ENCODE data around the gene CBL. TPM values are rescaled to one million over a fixed set of nuclear protein-coding genes. Genes with fewer than 3 reads are reported as not detected.
"Not testable (repeated sequence)": the region's sequence is repeated elsewhere in the genome, so short reads cannot be mapped to it uniquely, and the experiment has no call there.

Gene CBL
- 20.5 TPM for polyA plus RNA-seq (2013, experiment 1 of 2)
- polyA plus RNA-seq (2013, experiment 2 of 2) = 22.9 TPM

DNA sequence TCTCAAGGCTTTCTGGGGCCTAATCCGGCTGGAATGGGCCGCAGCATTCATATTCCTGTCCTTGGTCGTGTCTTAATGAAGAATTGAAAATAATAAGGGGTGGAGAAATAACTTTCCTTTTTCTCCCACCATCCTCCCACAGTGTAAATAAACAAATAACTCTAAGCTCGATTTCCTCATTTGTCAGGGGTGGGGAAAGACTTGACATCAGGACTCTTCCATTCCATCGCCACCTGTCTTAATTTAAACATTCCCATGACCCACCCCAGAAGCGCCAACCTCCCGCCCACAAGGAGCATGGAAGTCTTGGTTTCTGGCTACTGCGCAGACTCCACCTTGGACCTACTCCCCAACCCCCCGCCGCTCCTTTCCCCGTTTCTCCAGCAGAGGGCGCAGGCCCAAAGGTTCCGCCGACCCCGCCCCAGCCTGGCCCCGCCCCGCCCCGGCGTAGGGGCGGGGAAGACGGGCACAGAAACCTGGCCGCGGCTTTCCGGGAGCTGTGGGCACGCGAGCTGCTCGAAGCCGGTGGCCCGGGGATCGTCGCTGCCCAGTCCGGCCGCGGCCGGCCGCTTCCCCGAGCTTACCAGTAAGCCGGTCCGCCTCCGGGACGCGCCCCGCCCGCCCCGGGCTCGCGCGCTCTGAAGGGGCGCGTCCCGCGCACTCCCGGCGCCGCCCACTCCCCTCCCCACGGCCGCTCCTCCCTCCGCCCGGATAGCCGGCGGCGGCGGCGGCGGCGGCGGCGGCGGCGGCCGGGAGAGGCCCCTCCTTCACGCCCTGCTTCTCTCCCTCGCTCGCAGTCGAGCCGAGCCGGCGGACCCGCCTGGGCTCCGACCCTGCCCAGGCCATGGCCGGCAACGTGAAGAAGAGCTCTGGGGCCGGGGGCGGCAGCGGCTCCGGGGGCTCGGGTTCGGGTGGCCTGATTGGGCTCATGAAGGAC, at the start of gene CBL:
TSS of gene CBL (plus strand) at position 766 of the 937 bp plus-strand sequence. CDS start at position 845, 79 bp downstream.
- peaks cover 22% of the 10 kb centered on the region for H3K4me1 ChIP-seq (ENCODE audit: insufficient read depth, low read length)
- peak within 1 kb of the TSS; percentile 99 for H3K27ac ChIP-seq (ENCODE audit: low read depth, low read length)
- WGBS = 1% methylated on average over 87 of the region's 88 CpGs
- no peaks in the 10 kb centered on the region for H3K36me3 ChIP-seq (ENCODE audit: insufficient read depth, low read length)
- no peaks in the 10 kb centered on the region for H3K27me3 ChIP-seq (ENCODE audit: insufficient read depth, low read length)
- H3K9me3 ChIP-seq (ENCODE audit: insufficient read depth, low read depth, low read length) = no peaks in the 10 kb centered on the region
- H3K4me3 ChIP-seq (ENCODE audit: low read length) = peak within 1 kb of the TSS; percentile 79
- peak within 1 kb of the TSS; percentile 91 for H3K9ac ChIP-seq (ENCODE audit: low read depth, low read length)

DNA sequence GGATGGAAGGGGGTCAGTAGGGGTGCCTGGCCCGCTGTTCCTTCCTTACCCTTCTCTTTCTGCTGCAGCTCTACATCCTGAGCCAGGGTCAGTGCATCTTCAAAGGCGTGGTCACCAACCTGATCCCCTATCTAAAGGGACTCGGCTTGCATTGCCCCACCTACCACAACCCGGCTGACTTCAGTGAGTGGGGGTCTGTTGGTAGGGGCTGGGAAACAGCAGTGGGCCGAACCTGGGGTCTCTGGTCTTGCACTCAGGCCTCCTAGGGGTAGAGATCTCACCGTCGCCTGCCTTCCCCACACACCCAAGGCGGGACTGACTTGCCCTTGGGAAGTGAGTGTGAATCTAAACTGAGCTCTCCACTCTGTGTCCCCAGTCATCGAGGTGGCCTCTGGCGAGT, 49.6 kb upstream of the CBL start:
- H3K4me3 ChIP-seq (ENCODE audit: low read length) = no peak overlapping the region
- H3K9me3 ChIP-seq (ENCODE audit: insufficient read depth, low read depth, low read length) = no peaks in the 10 kb centered on the region
- 84% methylated on average over 10 of the region's 10 CpGs for WGBS
- H3K27ac ChIP-seq (ENCODE audit: low read depth, low read length) = no peak overlapping the region
- H3K36me3 ChIP-seq (ENCODE audit: insufficient read depth, low read length) = no peaks in the 10 kb centered on the region
- no peak overlapping the region for H3K9ac ChIP-seq (ENCODE audit: low read depth, low read length)
- H3K4me1 ChIP-seq (ENCODE audit: insufficient read depth, low read length) = no peaks in the 10 kb centered on the region
- H3K27me3 ChIP-seq (ENCODE audit: insufficient read depth, low read length) = peaks cover 5% of the 10 kb centered on the region; the same call in 1 of the 2 replicates

DNA sequence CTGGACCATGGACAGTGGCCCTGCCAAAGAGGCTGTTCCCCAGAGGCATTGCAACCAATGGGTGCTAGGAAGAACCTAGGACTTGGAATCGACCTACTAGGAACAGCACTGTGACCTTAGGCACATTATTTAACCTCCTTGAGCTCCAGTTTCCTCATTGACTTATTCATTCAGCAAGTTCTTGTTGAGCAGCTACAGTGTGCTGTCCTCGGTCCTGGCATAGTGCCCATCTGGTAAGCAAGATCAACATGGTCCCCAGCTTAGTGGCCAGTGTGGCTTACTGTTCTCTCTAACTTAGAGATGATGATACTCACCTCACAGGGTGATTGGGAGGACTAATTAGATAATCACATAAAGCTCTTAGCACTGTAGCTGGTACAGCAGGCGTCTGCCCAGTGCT, 49.1 kb upstream of the CBL start:
- WGBS = 84% methylated on average over 3 of the region's 3 CpGs
- Histone ChIP-seq H3K4me3 (ENCODE audit: low read length) (no peak overlapping the region), H3K4me1 (ENCODE audit: insufficient read depth, low read length) (no peaks in the 10 kb centered on the region), H3K27ac (ENCODE audit: low read depth, low read length) (no peak overlapping the region), H3K27me3 (ENCODE audit: insufficient read depth, low read length) (no peaks in the 10 kb centered on the region), H3K9ac (ENCODE audit: low read depth, low read length) (no peak overlapping the region), H3K9me3 (ENCODE audit: insufficient read depth, low read depth, low read length) (no peaks in the 10 kb centered on the region), H3K36me3 (ENCODE audit: insufficient read depth, low read length) (no peaks in the 10 kb centered on the region)

DNA sequence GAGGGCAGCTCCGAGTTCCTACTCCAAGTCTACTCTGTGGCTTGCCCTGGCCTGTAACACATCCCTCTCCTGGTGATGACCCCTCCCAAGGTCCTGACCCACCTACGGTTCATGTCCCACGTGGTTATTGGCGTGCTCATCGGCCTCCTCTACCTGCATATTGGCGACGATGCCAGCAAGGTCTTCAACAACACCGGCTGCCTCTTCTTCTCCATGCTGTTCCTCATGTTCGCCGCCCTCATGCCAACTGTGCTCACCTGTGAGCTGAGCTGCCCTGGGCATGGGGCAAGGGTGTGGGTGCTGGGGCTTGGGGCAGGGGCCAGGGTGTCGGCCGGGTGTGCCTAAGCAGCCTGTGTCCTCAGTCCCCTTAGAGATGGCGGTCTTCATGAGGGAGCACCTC, 47.7 kb upstream of the CBL start:
- Histone ChIP-seq H3K4me3 (ENCODE audit: low read length) (no peak overlapping the region), H3K27me3 (ENCODE audit: insufficient read depth, low read length) (no peaks in the 10 kb centered on the region), H3K27ac (ENCODE audit: low read depth, low read length) (no peak overlapping the region), H3K4me1 (ENCODE audit: insufficient read depth, low read length) (no peaks in the 10 kb centered on the region), H3K36me3 (ENCODE audit: insufficient read depth, low read length) (no peaks in the 10 kb centered on the region), H3K9me3 (ENCODE audit: insufficient read depth, low read depth, low read length) (no peaks in the 10 kb centered on the region), H3K9ac (ENCODE audit: low read depth, low read length) (no peak overlapping the region)
- WGBS = 91% methylated on average over 13 of the region's 13 CpGs

DNA sequence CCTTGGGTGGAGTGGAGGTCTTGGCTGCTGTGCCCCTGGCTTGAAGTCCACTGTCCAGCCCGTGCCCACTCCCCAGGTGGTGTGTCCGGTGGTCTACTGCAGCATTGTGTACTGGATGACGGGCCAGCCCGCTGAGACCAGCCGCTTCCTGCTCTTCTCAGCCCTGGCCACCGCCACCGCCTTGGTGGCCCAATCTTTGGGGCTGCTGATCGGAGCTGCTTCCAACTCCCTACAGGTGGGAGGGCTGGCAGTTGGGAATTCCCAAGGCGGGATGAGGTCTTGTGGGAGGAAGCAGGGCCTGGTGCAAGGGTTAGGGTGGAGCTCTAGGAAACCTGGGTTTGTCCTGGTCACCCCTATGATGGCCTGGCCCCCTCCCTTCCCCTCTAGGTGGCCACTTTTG, 46.0 kb upstream of the CBL start:
- Histone ChIP-seq H3K36me3 (ENCODE audit: insufficient read depth, low read length) (no peaks in the 10 kb centered on the region), H3K9ac (ENCODE audit: low read depth, low read length) (no peak overlapping the region), H3K4me1 (ENCODE audit: insufficient read depth, low read length) (no peaks in the 10 kb centered on the region), H3K9me3 (ENCODE audit: insufficient read depth, low read depth, low read length) (no peaks in the 10 kb centered on the region), H3K27me3 (ENCODE audit: insufficient read depth, low read length) (no peaks in the 10 kb centered on the region), H3K27ac (ENCODE audit: low read depth, low read length) (no peak overlapping the region), H3K4me3 (ENCODE audit: low read length) (no peak overlapping the region)
- WGBS = 91% methylated on average over 9 of the region's 9 CpGs

DNA sequence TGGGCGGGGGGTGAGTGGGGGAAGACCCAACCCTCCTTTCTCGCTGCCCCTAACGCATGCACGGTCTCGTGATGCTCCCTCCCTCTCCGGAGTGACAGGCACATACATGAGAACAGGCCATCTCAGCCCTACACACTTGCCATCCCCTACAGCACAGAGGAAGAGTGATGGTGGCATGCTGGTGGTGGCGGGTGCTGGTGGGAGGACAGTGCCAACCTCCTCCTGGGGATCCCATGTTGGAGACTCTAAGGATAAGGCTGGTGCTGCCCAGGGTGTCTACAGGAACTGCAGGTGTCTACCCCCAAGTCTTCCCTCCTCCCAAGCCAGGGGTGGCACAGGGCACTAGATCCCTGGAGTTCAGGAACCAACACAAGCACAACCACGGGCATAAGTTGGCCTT, 44.3 kb upstream of the CBL start:
- 88% methylated on average over 7 of the region's 8 CpGs for WGBS
- Histone ChIP-seq H3K36me3 (ENCODE audit: insufficient read depth, low read length) (no peaks in the 10 kb centered on the region), H3K27me3 (ENCODE audit: insufficient read depth, low read length) (no peaks in the 10 kb centered on the region), H3K9me3 (ENCODE audit: insufficient read depth, low read depth, low read length) (no peaks in the 10 kb centered on the region), H3K4me1 (ENCODE audit: insufficient read depth, low read length) (peaks cover 6% of the 10 kb centered on the region; the same call in 1 of the 2 replicates), H3K27ac (ENCODE audit: low read depth, low read length) (no peak overlapping the region), H3K4me3 (ENCODE audit: low read length) (no peak overlapping the region), H3K9ac (ENCODE audit: low read depth, low read length) (no peak overlapping the region)

DNA sequence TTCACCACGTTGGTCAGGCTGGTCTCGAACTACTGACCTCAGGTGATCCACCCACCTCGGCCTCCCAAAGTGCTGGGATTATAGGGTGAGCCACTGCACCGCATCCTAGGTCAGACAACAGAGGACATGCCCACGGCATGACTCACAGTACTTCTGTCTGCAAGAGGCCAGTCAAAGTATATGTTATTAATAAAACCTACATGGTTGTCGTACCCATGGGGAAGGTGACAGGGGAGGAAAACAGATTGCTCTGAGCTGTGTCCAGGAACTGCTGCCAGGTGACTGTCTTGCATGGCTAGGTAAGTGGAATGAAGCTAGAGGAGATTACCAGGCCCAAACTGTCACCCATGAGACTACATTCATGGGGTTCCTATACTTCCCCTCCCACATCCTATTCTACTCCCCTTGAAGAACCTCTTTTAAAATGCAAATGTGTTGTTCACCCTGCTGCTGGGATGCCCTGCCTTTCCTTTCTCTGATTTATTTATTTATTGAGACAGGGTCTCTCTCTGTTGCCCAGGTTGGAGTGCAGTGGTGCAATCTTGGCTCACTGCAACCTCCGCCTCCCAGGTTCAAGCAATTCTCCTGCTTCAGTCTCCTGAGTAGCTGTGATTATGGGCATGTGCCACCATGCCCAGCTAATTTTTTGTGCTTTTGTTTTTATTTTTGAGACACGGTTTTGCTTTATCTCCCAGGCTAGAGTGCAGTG, 39.6 kb upstream of the CBL start:
- 77% methylated on average over 8 of the region's 8 CpGs for WGBS
- Histone ChIP-seq H3K9me3 (ENCODE audit: insufficient read depth, low read depth, low read length) (no peaks in the 10 kb centered on the region), H3K9ac (ENCODE audit: low read depth, low read length) (no peak overlapping the region), H3K27me3 (ENCODE audit: insufficient read depth, low read length) (no peaks in the 10 kb centered on the region), H3K27ac (ENCODE audit: low read depth, low read length) (no peak overlapping the region), H3K36me3 (ENCODE audit: insufficient read depth, low read length) (no peaks in the 10 kb centered on the region), H3K4me3 (ENCODE audit: low read length) (no peak overlapping the region), H3K4me1 (ENCODE audit: insufficient read depth, low read length) (peaks cover 6% of the 10 kb centered on the region; the same call in 1 of the 2 replicates)

DNA sequence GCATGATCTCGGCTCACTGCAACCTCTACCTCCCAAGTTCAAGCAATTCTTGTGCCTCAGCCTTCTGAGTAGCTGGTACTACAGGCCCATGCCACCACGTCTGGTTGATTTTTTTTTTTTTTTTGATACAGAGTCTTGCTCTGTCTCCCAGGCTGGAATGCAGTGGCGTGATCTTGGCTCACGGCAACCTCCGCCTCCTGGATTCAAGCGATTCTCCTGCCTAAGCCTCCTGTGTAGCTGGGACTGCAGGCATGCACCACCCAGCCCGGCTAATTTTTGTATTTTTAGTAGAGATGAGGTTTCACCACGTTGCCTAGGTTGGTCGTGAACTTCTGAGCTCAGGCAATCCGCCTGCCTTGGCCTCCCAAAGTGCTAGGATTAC, 39.1 kb upstream of the CBL start:
- H3K27me3 ChIP-seq (ENCODE audit: insufficient read depth, low read length); H3K4me3 ChIP-seq (ENCODE audit: low read length): not testable (repeated sequence)

DNA sequence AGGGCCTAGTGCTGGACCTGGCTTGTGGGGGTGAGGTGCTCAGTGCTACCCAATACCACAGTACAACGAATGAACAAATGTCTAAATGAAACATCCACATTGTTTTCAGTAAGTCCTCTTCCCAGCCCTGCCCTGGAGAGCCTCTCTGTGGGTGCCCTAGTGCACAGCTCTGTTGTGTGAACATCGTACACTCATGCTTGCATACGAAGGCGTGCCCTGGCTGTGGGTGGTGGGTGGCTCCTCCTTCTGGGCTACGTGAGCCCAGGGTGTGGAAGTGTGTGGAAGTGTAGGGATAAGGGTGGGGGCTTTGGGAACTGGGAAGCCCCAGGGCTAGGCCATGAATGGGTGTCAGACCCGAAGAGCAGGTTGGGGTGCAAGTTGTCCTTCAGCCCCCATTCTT, 38.2 kb upstream of the CBL start:
- Histone ChIP-seq H3K27ac (ENCODE audit: low read depth, low read length) (no peak overlapping the region), H3K9me3 (ENCODE audit: insufficient read depth, low read depth, low read length) (no peaks in the 10 kb centered on the region), H3K9ac (ENCODE audit: low read depth, low read length) (no peak overlapping the region), H3K4me3 (ENCODE audit: low read length) (no peak overlapping the region), H3K27me3 (ENCODE audit: insufficient read depth, low read length) (no peaks in the 10 kb centered on the region), H3K36me3 (ENCODE audit: insufficient read depth, low read length) (no peaks in the 10 kb centered on the region), H3K4me1 (ENCODE audit: insufficient read depth, low read length) (peaks cover 6% of the 10 kb centered on the region; the same call in 1 of the 2 replicates)
- WGBS = 86% methylated on average over 6 of the region's 6 CpGs

More for the DNA sequence above, 39.1 kb upstream of the CBL start:
- H3K9ac ChIP-seq (ENCODE audit: low read depth, low read length); H3K27ac ChIP-seq (ENCODE audit: low read depth, low read length); H3K4me1 ChIP-seq (ENCODE audit: insufficient read depth, low read length); H3K36me3 ChIP-seq (ENCODE audit: insufficient read depth, low read length); H3K9me3 ChIP-seq (ENCODE audit: insufficient read depth, low read depth, low read length): not testable (repeated sequence)
- 79% methylated on average over 10 of the region's 10 CpGs for WGBS

DNA sequence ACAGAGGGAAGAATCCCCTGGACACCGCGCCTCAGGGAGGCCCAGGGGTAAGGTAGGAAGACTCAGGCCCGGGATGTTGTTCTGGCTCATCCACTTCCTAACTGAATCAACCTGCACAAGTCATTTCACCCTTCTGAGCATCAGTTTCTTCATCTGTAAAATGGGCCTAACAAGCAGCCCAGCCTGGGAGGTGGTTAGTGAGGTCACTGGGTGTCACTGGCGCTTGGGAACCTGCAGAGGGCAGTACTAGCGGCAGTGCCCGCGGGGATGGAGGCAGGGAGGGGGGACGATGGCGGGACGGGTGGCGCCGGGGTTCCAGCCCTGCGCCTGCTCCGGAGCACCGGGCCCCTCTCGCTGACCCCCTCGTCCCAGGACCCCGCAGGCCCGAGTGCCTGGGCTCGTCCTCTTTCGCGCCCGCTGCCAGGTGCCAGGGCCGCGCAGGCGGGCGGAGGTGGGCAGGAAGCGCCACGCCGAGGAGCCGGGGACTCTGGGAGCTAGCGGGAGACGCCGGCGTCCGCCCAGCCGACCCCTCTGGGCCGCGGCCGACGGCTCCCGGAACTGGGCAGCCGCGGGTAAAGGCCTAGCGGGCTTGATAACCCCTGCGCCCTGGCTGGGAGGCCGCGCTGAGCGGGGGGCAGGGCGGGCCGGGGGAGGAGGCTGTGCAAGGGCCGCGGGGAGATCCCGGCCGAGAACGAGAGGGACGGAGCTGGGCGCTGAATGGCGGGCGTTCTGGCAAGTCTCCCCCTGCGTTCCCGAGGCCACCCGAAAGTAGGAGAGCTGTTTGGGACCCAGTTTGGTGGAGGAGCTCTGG, 37.5 kb upstream of the CBL start, which contains the start of gene NLRX1:
TSS of gene NLRX1 (plus strand) at position 255 of the 811 bp plus-strand sequence. CDS start 2,679 bp downstream, outside the sequence.
- 4% methylated on average over 63 of the region's 63 CpGs for WGBS
- no peaks in the 10 kb centered on the region for H3K9me3 ChIP-seq (ENCODE audit: insufficient read depth, low read depth, low read length)
- no peaks in the 10 kb centered on the region for H3K36me3 ChIP-seq (ENCODE audit: insufficient read depth, low read length)
- peak within 1 kb of the TSS; percentile 82 for H3K9ac ChIP-seq (ENCODE audit: low read depth, low read length)
- H3K4me1 ChIP-seq (ENCODE audit: insufficient read depth, low read length) = peaks cover 6% of the 10 kb centered on the region; the same call in 1 of the 2 replicates
- H3K27ac ChIP-seq (ENCODE audit: low read depth, low read length) = peak within 1 kb of the TSS; percentile 91
- H3K27me3 ChIP-seq (ENCODE audit: insufficient read depth, low read length) = no peaks in the 10 kb centered on the region
- peak within 1 kb of the TSS; percentile 78 for H3K4me3 ChIP-seq (ENCODE audit: low read length)

Measured in HUES64 (cell line).